BE2C (cell line): ENCODE measurements around the gene GTF2I.
A peak's percentile ranks its signal among the peaks of the same experiment; 100 is the strongest.
"Not testable (repeated sequence)": the region's sequence is repeated elsewhere in the genome, so short reads cannot be mapped to it uniquely, and the experiment has no call there.

ENCODE experiments used
- DNase-seq: peaks from one replicate; pipeline ENCODE4 v3.0.0-alpha.2; 2020
- H3K27me3 ChIP-seq: fragments of 250-450 bp; sonication (Bioruptor Pico); 2 replicates; pipeline ENCODE4 v1.5.1; 2020; ENCODE audit warnings: mild to moderate bottlenecking
- H3K36me3 ChIP-seq: fragments of 250-450 bp; sonication (Bioruptor Pico); 2 replicates; pipeline ENCODE4 v1.5.1; 2020; ENCODE audit warnings: mild to moderate bottlenecking
- H3K4me1 ChIP-seq: fragments of 250-450 bp; sonication (Bioruptor Pico); 2 replicates; pipeline ENCODE4 v1.5.1; 2020
- H3K4me3 ChIP-seq: 2 replicates; pipeline ENCODE4 v1.5.1; 2011; ENCODE audit warnings: low read depth, low read length
- H3K9me3 ChIP-seq: fragments of 250-450 bp; sonication (Bioruptor Pico); 2 replicates; pipeline ENCODE4 v1.5.1; 2020
- CTCF ChIP-seq: IDR thresholded peaks from 2 replicates; pipeline ENCODE4 v1.5.1; 2012; ENCODE audit warnings: mild to moderate bottlenecking, low read depth, low read length

The GTF2I gene

GRCh38 chr7:74637745-74638144 is 19.8 kb upstream of the GTF2I start:
- no peak overlapping the region for H3K4me3 ChIP-seq
- H3K27me3 ChIP-seq = no peaks in the 10 kb centered on the region
- DNase-seq = no peak
- no peaks in the 10 kb centered on the region for H3K36me3 ChIP-seq
- H3K4me1 ChIP-seq = no peaks in the 10 kb centered on the region
- TF ChIP-seq CTCF = no peak
- H3K9me3 ChIP-seq = no peaks in the 10 kb centered on the region

GRCh38 chr7:74650055-74650454 is 7.5 kb upstream of the GTF2I start:
- DNase-seq = peak; percentile 36
- H3K4me3 ChIP-seq = peak overlapping the region; percentile 58
- H3K9me3 ChIP-seq, H3K4me1 ChIP-seq, H3K36me3 ChIP-seq, H3K27me3 ChIP-seq: not testable (repeated sequence)

GRCh38 chr7:74650493-74651132 is 6.9 kb upstream of the GTF2I start:
- not testable (repeated sequence) for H3K4me3 ChIP-seq, H3K36me3 ChIP-seq, DNase-seq, H3K9me3 ChIP-seq, H3K4me1 ChIP-seq, H3K27me3 ChIP-seq

GRCh38 chr7:74651133-74651504 is 6.4 kb upstream of the GTF2I start:
- not testable (repeated sequence) for H3K27me3 ChIP-seq, H3K9me3 ChIP-seq, H3K4me3 ChIP-seq, DNase-seq, H3K36me3 ChIP-seq
- H3K4me1 ChIP-seq = peaks cover 13% of the 10 kb centered on the region

GRCh38 chr7:74653686-74654181 is 3.8 kb upstream of the GTF2I start:
- no peak for TF ChIP-seq CTCF
- H3K27me3 ChIP-seq = no peaks in the 10 kb centered on the region
- DNase-seq = no peak
- peaks cover 15% of the 10 kb centered on the region for H3K4me1 ChIP-seq
- H3K9me3 ChIP-seq = no peaks in the 10 kb centered on the region
- H3K36me3 ChIP-seq = peaks cover 7% of the 10 kb centered on the region; the same call in 1 of the 2 replicates
- no peak overlapping the region for H3K4me3 ChIP-seq

- TF ChIP-seq CTCF = no peak
- DNase-seq = no peak
- Histone ChIP-seq H3K36me3 (peaks cover 18% of the 10 kb centered on the region), H3K4me1 (peaks cover 10% of the 10 kb centered on the region), H3K4me3 (no peak overlapping the region), H3K9me3 (no peaks in the 10 kb centered on the region), H3K27me3 (no peaks in the 10 kb centered on the region)
Measured at GRCh38 chr7:74654811-74655210, 2.7 kb upstream of the GTF2I start.

- H3K9me3 ChIP-seq = no peaks in the 10 kb centered on the region
- peaks cover 10% of the 10 kb centered on the region for H3K4me1 ChIP-seq
- H3K4me3 ChIP-seq = no peak overlapping the region
- TF ChIP-seq CTCF = no peak
- DNase-seq = no peak
- H3K36me3 ChIP-seq = peaks cover 19% of the 10 kb centered on the region
- H3K27me3 ChIP-seq = no peaks in the 10 kb centered on the region
Measured at GRCh38 chr7:74655324-74655723, 2.2 kb upstream of the GTF2I start.
